Measurements from ENCODE around the gene ICA1.
"Not testable (repeated sequence)": the region's sequence is repeated elsewhere in the genome, so short reads cannot be mapped to it uniquely, and the experiment has no call there.

ICA1 gene

DNA sequence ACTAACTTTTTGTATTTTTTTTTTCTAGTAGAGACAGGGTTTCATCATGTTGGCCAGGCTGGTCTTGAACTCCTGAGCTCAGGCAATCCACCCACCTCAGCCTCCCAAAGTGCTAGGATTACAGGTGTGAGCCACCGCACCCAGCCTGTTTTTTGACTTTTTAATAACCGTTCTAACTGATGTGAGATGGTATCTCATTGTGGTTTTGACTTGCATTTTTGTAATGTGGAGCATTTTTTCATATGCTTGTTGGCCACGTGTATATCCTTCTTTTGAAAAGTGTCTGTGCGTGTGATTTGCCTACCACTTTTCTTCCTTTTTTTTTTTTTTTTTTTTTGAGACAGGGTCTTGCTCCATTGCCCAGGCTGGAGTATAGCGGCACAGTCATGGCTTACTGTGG is 198.7 kb downstream of the ICA1 start:
- not testable (repeated sequence) for H3K36me3 ChIP-seq (ENCODE audit: control insufficient read depth, insufficient read depth, low read length); H3K4me1 ChIP-seq (ENCODE audit: control insufficient read depth, insufficient read depth, low read length, poor library complexity, severe bottlenecking); H3K4me3 ChIP-seq (ENCODE audit: insufficient read depth, low read depth, low read length, poor library complexity, severe bottlenecking); H3K9me3 ChIP-seq (ENCODE audit: control insufficient read depth, low read length); DNase-seq; H3K27me3 ChIP-seq (replicated peaks; ENCODE audit: control insufficient read depth, insufficient read depth, low read length, poor library complexity, severe bottlenecking); H3K27ac ChIP-seq (ENCODE audit: insufficient read depth, low read length, poor library complexity, severe bottlenecking)

All from effector memory CD4-positive, alpha-beta T cell (primary cell).